ENCODE data around the gene SOX8.

SOX8 gene

GRCh38 chr16:1026057-1026783 is 44.6 kb downstream of the SOX8 start:
- H3K4me3 ChIP-seq (ENCODE audit: low read depth, low read length, poor library complexity, severe bottlenecking), result no peak overlapping the region
- no peaks in the 10 kb centered on the region for H4K20me1 ChIP-seq (ENCODE audit: insufficient read depth, low read length)
- H2AFZ ChIP-seq (ENCODE audit: low read length), result no peak overlapping the region
- H3K27ac ChIP-seq (ENCODE audit: low read depth, low read length, poor library complexity, severe bottlenecking), result no peak overlapping the region
- no peaks in the 10 kb centered on the region for H3K36me3 ChIP-seq (ENCODE audit: insufficient read depth, low read length)
- H3F3A ChIP-seq (ENCODE audit: insufficient read depth, low read length), result no peaks in the 10 kb centered on the region
- peaks cover 6% of the 10 kb centered on the region; the same call in 1 of the 2 replicates for H3K27me3 ChIP-seq (ENCODE audit: insufficient read depth, low read length)
- no peak overlapping the region for H3K4me2 ChIP-seq (ENCODE audit: low read length)
- no peaks in the 10 kb centered on the region for H3K9me3 ChIP-seq (ENCODE audit: low read length)
- no peaks in the 10 kb centered on the region for H3K9me2 ChIP-seq (ENCODE audit: low read depth, low read length)
- H3K79me2 ChIP-seq (ENCODE audit: insufficient read depth, low read length), result no peaks in the 10 kb centered on the region
- no peak for TF ChIP-seq EZH2 (IDR thresholded peaks at IDR 0.05; ENCODE audit: borderline replicate concordance, low read length)
- TF ChIP-seq, protein P1, sequence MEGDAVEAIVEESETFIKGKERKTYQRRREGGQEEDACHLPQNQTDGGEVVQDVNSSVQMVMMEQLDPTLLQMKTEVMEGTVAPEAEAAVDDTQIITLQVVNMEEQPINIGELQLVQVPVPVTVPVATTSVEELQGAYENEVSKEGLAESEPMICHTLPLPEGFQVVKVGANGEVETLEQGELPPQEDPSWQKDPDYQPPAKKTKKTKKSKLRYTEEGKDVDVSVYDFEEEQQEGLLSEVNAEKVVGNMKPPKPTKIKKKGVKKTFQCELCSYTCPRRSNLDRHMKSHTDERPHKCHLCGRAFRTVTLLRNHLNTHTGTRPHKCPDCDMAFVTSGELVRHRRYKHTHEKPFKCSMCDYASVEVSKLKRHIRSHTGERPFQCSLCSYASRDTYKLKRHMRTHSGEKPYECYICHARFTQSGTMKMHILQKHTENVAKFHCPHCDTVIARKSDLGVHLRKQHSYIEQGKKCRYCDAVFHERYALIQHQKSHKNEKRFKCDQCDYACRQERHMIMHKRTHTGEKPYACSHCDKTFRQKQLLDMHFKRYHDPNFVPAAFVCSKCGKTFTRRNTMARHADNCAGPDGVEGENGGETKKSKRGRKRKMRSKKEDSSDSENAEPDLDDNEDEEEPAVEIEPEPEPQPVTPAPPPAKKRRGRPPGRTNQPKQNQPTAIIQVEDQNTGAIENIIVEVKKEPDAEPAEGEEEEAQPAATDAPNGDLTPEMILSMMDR (IDR thresholded peaks at IDR 0.05; ENCODE audit: low read length), result no peak
- H3K9ac ChIP-seq (ENCODE audit: low read length), result no peak overlapping the region
- no peaks in the 10 kb centered on the region for H3K4me1 ChIP-seq (ENCODE audit: insufficient read depth, low read length, severe bottlenecking)

- Histone ChIP-seq H3K9ac (ENCODE audit: low read length) (no peak overlapping the region), H3K79me2 (ENCODE audit: insufficient read depth, low read length) (no peaks in the 10 kb centered on the region), H3F3A (ENCODE audit: insufficient read depth, low read length) (no peaks in the 10 kb centered on the region), H3K36me3 (ENCODE audit: insufficient read depth, low read length) (no peaks in the 10 kb centered on the region), H3K9me2 (ENCODE audit: low read depth, low read length) (no peaks in the 10 kb centered on the region), H3K27me3 (ENCODE audit: insufficient read depth, low read length) (peaks cover 3% of the 10 kb centered on the region; the same call in 1 of the 2 replicates), H3K9me3 (ENCODE audit: low read length) (no peaks in the 10 kb centered on the region), H3K4me3 (ENCODE audit: low read depth, low read length, poor library complexity, severe bottlenecking) (no peak overlapping the region), H3K4me1 (ENCODE audit: insufficient read depth, low read length, severe bottlenecking) (no peaks in the 10 kb centered on the region), H3K27ac (ENCODE audit: low read depth, low read length, poor library complexity, severe bottlenecking) (no peak overlapping the region), H3K4me2 (ENCODE audit: low read length) (no peak overlapping the region), H4K20me1 (ENCODE audit: insufficient read depth, low read length) (no peaks in the 10 kb centered on the region), H2AFZ (ENCODE audit: low read length) (no peak overlapping the region)
- TF ChIP-seq, protein P1 (IDR thresholded peaks at IDR 0.05; ENCODE audit: low read length), result no peak
- TF ChIP-seq EZH2 (IDR thresholded peaks at IDR 0.05; ENCODE audit: borderline replicate concordance, low read length), result no peak
These were observed 45.4 kb downstream of the SOX8 start for GRCh38 chr16:1026784-1027500.

- H3K9ac ChIP-seq (ENCODE audit: low read length), result no peak overlapping the region
- no peaks in the 10 kb centered on the region for H3K4me1 ChIP-seq (ENCODE audit: insufficient read depth, low read length, severe bottlenecking)
- no peaks in the 10 kb centered on the region for H3K9me3 ChIP-seq (ENCODE audit: low read length)
- no peaks in the 10 kb centered on the region for H3K9me2 ChIP-seq (ENCODE audit: low read depth, low read length)
- H3K79me2 ChIP-seq (ENCODE audit: insufficient read depth, low read length), result no peaks in the 10 kb centered on the region
- H3F3A ChIP-seq (ENCODE audit: insufficient read depth, low read length), result no peaks in the 10 kb centered on the region
- H3K36me3 ChIP-seq (ENCODE audit: insufficient read depth, low read length), result no peaks in the 10 kb centered on the region
- H4K20me1 ChIP-seq (ENCODE audit: insufficient read depth, low read length), result no peaks in the 10 kb centered on the region
- no peak overlapping the region for H3K27ac ChIP-seq (ENCODE audit: low read depth, low read length, poor library complexity, severe bottlenecking)
- H2AFZ ChIP-seq (ENCODE audit: low read length), result no peak overlapping the region
- no peak overlapping the region for H3K4me3 ChIP-seq (ENCODE audit: low read depth, low read length, poor library complexity, severe bottlenecking)
- no peak for TF ChIP-seq EZH2 (IDR thresholded peaks at IDR 0.05; ENCODE audit: borderline replicate concordance, low read length)
- TF ChIP-seq, protein P1 (IDR thresholded peaks at IDR 0.05; ENCODE audit: low read length), result no peak
- no peak overlapping the region for H3K4me2 ChIP-seq (ENCODE audit: low read length)
- peaks cover 3% of the 10 kb centered on the region; the same call in 1 of the 2 replicates for H3K27me3 ChIP-seq (ENCODE audit: insufficient read depth, low read length)
These were observed 45.9 kb downstream of the SOX8 start for GRCh38 chr16:1027501-1027815.
